NCI-H1436 treated with DMSO at 0.1 percent for 48 hours (cell line): Measurements from ENCODE around the gene SSX2IP.
A peak's percentile ranks its signal among the peaks of the same experiment; 100 is the strongest.
"Not testable (repeated sequence)": the region's sequence is repeated elsewhere in the genome, so short reads cannot be mapped to it uniquely, and the experiment has no call there.

Experiments
- DNase-seq: peaks from one replicate; lab custom pipeline; 2025; lab: John Stamatoyannopoulos, UW

Gene SSX2IP

GRCh38 chr1:84619383-84620102, 70.7 kb downstream of the SSX2IP start:
- DNase-seq, result peak; percentile 75

- DNase-seq, result no peak
Measured at GRCh38 chr1:84617349-84617748, 72.9 kb downstream of the SSX2IP start.

DNA sequence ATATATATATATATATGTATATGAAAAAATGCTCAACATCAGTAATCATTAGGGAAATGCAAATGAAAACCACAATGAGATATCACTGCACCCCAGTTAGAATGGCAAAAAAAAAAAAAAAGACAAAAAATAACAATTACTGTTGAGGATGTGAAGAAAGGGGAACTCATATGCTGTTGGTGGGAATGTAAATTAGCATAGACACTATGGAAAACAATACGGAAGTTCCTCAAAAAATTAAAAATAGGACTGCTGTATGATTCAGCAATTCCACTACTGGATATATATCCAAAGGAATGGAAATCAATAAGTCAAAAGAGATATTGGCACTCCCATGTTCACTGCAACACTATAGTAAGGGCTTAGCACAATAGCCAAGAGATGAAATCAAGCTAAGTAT, 74.5 kb downstream of the SSX2IP start:
- DNase-seq, result no peak

DNA sequence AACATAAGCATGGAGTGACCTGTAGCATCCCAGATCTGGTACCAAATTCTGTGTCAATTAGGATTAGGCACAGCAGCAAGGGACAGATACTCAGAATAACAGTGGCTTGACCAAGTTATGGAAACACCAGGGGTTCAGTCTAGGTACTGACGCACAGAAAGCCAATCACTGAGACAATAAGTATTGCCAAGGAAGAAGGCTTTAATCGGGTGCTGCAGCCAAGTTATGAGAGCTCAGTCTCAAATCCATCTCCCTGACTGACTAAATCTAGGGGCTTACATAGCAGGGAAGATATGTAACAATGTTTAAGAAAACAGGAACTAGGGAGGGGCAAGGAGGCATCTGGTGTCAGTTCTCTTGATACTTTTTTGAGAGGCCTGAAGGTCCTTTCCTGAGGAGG, 76.4 kb downstream of the SSX2IP start:
- no peak for DNase-seq

- DNase-seq, result no peak
Measured at GRCh38 chr1:84613026-84613425, 77.2 kb downstream of the SSX2IP start.

DNA sequence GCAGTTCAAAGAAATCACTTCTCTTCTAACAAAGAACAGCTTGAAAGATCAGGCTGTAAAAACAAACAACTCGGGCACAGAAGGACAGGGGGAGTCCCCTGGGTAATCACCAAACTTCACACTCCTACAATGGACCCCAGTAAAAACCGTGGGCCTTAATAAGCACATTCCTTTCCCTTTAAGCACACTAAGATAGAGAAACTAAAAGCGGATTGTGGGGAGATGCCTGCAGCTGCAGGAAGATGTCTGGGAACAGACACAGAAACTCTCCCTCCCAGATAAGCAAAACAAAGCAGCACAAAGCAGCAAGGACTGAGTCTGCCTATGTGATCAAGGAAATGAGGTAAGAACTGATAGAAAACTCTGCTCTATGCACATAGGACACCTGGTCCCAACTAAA, 78.5 kb downstream of the SSX2IP start:
- no peak for DNase-seq

DNA sequence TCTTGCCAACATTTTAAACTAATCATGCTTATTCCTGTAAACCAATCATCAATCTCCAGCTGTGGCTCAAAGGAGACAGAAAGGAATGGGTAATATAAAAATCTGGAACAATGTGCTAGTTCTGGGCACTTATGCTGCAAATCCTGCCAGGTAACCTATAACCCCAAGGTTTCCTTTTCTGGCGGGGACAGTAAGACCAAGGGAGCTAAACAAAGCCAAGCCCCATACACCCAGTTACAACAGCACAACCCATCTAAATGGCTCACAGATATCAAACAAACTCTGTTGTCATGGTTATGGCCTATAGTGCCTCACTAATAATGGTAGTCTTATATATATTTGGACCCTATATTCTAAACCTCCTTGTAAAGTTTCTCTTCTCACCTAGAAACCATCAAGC, 79.2 kb downstream of the SSX2IP start:
- no peak for DNase-seq

DNA sequence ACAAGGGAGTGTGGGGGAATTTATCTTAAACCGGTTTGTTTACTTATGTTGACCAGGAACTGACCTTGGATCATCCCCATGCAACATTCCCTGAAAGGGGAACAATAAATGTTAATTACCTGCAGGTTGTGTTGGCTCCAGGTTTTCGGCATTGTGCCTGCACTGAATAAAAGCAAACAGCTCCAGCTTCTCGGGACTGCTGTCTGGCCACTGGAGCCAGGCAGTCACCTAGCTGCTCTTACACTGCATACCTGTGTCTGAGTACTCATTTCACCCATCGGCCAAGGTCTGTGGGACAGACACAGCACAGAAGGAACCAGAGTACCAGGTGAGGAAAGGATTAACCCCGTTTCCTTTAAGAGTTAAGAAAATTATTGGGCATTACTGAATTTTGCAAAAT, 83.3 kb downstream of the SSX2IP start:
- DNase-seq, result no peak

- no peak for DNase-seq
Measured at GRCh38 chr1:84605157-84605556, 85.1 kb downstream of the SSX2IP start.

DNA sequence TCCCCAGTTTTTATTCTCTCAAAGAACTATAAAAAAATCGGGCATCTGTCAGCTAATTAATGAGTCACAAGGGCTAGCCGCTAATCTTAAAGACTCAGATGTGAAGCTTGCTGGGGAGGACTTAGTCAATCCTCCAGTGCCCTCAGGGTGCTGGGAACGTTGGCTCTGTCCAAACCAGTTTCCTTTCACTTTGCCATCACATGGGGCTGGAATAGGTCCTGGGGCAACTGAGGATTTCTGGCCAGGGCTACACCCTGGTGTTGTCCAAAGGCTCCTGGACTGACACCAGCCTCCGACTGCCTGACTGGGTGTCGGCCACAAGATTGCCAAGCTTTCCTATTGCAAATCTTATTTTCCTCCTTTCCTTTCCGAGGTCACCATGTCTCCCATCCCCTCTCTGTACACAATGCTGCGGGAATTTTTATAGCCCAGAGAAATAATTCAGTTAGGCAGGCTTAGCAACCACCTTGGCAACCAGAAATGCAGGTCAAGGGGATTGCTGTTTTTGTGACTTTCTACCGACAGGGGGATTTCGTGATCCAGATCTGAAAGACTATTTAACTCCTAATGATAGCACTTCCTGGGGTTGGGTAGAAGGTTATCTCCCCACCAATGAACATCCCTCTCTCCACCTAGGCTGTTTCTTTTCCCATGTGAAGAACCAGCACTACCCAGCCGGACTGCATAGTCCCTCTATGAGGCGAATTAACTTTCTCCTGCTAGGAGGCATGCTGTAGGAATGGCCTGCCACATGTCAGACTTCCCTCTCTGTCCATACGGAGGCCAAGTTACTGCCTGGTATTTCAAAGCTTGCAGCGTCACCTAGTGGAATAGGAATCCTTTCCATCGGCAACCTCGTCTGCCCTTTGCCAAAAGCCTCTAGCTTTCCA, 86.1 kb downstream of the SSX2IP start:
- no peak for DNase-seq

DNA sequence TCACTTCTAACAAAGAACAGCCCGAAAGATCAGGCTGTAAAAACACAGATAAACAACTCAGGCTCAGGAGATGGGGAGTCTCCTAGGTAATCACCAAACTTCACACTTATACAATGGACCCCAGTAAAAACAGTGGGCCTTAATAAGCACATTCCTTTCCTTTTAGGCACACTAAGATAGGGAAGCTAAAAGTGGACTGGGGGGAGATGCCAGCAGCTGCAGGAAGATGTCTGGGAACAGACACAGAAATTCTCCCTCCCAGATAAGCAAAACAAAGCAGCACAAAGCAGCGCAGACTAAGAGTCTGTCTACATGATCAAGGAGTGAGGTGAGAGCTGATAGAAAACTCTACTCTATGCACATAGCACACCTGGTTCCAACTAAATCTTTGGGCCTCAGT, 87.0 kb downstream of the SSX2IP start:
- DNase-seq, result no peak

DNA sequence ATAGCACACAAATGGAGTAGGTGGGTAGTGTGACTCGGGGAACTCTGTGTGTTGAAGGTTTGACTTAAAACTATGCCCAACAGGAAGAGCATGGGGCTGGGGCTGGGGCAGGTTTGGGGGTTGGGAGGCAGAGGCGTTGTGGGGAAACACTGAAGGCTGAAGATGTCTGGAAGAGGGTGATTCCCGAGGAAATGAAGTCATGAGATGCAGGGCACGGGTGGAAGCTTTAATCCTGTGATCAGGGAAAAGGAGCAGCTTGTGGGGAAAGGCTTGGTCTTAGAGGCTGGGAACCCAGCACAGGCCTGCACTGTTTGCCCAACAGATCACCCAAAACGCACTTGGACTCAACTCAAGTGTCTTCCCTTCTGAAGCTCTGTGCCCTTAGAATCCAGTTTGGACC, 89.5 kb downstream of the SSX2IP start:
- DNase-seq, result no peak

DNA sequence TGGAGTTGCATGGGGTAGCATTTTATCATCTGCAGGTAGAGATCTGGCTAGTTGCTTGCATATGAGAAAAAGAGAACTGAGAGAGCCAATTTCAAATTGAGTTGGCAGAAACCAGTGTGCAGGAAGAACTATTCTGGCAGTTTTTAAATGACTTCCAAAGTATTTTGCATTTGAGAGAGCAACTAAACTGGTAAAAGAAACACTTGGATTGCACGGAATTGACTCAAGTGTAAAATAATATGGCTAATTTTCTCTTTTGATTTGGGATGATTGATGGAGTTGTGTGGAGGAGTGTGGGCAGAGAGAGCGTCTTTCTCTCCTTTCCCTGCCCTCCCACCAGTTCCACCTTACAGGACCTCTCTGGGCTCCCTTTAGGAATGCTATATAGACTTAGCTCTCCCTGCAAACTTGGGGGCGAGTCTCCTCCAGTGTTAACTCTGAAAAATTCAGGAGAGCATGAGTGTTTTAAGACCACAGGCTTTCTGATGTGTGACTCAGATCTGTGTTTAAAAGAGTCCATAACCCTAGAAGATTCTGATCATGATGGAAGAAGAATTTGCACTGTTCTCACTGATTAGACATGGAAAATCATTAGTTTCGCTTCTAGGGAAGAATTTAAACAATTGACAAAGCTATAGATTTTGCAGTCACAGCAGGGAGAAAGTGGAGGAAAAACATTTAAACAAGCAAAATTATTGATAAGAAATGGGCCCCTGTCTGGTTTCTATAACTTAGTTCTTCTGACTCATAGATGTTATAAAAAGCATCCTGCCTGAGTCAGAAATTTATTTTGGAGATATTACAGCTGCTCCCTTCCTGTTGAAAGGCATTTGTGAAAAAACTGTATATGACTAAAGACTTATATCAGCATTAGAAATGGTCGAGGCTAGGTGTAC, 91.2 kb downstream of the SSX2IP start:
- DNase-seq, result no peak

DNA sequence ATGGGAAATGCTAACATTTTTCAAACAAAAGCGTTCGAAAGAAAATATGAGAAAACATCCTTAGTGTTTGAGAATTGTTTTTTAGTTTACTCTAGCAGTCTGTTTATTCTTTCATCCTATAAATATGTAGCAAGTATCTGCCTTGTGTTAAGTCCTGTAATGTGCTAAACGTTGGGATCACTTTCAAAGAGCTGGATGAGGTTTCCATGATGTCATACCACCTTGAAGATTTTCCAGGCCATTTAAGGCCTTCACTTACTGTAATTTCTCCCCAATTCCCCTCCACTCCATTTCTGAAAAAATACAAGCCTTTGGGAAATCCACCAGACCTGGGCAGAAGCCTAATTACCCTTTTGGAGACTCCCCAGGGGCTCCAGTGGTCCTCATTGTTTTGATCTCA, 91.8 kb downstream of the SSX2IP start:
- DNase-seq, result no peak

- no peak for DNase-seq
Measured at GRCh38 chr1:84597011-84597410, 93.2 kb downstream of the SSX2IP start.

DNA sequence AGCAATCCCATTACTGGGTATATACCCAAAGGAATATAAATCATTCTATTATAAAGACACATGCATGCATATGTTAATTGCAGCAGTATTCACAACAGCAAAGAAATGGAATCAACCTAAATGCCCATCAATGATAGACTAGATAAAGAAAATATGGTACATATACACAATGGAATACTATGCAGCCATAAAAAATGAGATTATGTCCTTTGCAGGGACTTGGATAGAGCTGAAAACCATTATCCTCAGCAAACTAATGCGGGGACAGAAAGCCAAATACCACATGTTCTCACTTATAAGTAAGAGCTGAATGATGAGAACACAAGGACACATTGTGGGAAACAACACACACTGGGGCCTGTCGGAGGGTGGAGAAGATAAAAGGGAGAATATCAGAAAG, 95.3 kb downstream of the SSX2IP start:
- DNase-seq, result not testable (repeated sequence)
